Eye (tissue), 1 donor: ENCODE data around the gene F2RL1.
"Not testable (repeated sequence)": the region's sequence is repeated elsewhere in the genome, so short reads cannot be mapped to it uniquely, and the experiment has no call there.

Experiments
- DNase-seq: peaks from one replicate; pipeline ENCODE4 v3.0.0-alpha.2; 2015

Gene F2RL1, protein sequence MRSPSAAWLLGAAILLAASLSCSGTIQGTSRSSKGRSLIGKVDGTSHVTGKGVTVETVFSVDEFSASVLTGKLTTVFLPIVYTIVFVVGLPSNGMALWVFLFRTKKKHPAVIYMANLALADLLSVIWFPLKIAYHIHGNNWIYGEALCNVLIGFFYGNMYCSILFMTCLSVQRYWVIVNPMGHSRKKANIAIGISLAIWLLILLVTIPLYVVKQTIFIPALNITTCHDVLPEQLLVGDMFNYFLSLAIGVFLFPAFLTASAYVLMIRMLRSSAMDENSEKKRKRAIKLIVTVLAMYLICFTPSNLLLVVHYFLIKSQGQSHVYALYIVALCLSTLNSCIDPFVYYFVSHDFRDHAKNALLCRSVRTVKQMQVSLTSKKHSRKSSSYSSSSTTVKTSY

GRCh38 chr5:76818844-76819831 is at the start of gene F2RL1:
Gene F2RL1 (plus strand): TSS chr5:76819030. CDS start chr5:76819183, 153 bp downstream.
- peak; percentile 79 for DNase-seq

DNA sequence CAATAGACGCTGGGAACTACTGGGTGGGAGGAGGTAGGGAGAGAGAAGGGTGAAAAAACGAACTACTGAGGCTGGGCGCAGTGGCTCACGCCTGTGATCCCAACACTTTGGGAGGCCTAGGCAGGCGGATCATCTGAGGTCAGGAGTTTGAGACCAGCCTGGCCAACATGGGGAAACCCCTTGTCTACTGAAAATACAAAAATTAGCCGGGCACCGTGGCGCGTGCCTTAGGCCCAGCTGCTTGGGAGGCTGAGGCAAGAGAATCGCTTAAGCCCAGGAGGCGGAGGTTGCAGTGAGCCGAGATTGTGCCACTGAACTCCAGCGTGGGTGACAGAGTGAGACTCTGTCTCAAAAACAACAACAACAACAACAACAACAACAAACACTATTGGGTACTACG is 47.8 kb upstream of the F2RL1 start:
- DNase-seq = not testable (repeated sequence)

DNA sequence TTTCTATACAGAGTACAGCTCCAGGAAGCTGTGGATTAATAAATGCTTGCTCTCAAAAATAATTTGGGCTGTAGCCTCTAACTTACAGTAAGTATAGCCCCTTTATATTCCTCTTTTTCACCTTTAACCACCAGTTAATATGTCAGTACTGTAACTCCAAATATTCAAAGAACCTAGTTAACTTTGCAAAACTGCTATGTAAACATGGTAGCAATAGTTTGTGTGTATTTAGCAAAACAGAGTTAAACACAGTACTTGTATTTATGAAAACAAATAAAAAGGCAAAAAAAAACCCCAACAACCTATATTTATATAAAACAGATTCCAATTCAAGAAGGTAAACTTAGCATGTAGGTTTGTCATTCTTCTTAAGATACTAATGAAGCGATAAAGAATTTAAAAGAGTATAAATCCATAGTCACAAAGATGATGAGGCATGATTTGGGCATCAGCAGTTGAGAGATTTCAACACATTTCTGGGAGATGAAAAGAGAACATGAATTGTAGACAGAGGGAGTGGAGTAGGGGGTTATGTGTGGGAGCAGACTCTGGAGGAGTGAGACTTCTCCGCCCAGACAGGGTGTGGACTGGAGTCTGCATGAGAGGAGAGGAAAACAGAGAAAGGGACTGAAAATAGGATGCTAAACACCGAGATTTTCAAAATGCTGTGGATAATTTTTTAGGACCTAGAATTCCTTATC is 47.0 kb upstream of the F2RL1 start:
- DNase-seq = no peak

DNA sequence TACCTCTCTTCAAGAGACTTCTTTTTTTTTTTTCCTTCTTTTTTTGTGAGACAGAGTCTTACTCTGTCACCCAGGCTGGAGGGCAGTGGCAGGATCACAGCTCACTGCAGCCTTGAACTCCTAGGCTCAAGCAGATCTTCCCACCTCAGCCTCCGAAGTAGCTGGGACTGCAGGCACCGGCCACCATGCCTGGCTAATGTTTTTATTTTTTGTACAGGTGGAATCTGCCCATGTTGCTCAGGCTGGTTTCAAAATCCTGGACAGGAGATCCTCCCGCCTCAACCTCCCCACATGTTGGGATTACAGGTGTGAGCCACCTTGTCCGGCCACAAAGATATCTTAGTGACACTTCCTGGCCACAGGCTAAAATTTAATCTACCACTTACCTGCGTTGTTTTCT is 42.9 kb upstream of the F2RL1 start:
- DNase-seq = no peak

DNA sequence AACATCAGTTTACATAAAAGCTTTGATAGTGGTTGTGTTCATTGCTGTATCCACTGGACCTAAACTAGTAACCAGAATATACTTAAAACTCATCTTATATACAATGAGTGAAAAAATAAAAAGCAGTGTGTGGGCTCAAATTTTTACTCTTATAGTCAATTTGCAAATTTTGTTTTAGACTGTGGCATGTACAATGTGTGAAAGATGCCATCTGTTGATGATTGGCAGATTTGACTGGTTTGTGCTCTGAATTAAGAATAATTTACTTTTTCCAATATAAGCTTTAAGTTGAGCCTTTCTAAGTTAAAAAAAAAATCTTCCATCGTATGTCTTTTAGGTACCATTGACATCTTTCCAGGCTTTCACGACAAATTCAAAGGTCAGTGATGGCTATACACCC is 42.4 kb upstream of the F2RL1 start:
- no peak for DNase-seq

- not testable (repeated sequence) for DNase-seq
Observed at GRCh38 chr5:76780616-76781015, 38.2 kb upstream of the F2RL1 start.

GRCh38 chr5:76781775-76782174 is 37.1 kb upstream of the F2RL1 start:
- DNase-seq = no peak

GRCh38 chr5:76782444-76782843 is 36.4 kb upstream of the F2RL1 start:
- no peak for DNase-seq

GRCh38 chr5:76787237-76787636 is 31.6 kb upstream of the F2RL1 start:
- DNase-seq = peak; percentile 71

- no peak for DNase-seq
Observed at GRCh38 chr5:76788362-76788761, 30.5 kb upstream of the F2RL1 start.

DNA sequence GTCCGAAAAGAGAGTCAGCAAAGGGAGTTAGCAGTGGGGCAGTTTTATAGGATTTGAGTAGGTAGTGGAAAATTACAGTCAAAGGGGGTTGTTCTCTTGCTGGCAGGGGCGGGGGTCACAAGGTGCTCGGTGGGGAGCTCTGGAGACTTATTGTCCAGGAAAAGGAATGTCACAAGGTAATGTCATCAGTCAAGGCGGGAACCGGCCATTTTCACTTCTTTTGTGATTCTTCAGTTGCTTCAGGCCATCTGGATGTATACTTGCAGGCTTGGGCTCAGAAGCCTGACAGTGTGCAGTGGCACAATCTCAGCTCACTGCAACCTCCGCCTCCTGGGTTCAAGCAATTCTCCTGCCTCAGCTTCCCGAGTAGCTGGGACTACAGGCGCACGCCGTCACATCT is 29.6 kb upstream of the F2RL1 start:
- DNase-seq = not testable (repeated sequence)

DNA sequence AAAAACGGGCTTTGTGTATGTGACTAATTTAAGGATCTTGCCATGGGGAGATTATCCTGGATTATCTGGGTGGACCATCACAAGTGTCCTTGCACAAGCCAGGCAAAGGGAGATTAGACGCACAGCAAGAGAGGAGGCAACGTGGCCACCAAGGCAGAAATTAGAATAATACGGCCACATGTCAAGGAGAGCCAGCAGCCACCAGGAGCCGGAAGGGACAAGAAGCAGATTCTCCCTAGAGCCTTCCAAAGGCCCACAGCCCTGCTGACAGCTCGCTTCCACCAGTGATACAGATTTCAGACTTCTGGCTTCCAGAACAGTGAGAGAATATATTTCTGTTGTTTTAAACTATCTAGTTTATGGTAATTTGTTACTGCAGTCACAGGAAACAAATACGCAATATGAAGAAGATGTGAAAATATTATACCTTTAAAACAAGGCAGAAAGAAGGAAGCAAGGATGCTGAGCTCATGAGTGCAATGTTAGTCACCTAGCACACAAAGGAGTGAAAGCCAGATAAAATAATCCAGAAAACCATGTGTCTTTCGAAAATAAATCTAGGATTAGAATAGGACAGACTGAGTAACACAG is 28.7 kb upstream of the F2RL1 start:
- DNase-seq = peak; percentile 30

- peak; percentile 85 for DNase-seq
Observed at GRCh38 chr5:76790632-76791290, 28.1 kb upstream of the F2RL1 start.

DNA sequence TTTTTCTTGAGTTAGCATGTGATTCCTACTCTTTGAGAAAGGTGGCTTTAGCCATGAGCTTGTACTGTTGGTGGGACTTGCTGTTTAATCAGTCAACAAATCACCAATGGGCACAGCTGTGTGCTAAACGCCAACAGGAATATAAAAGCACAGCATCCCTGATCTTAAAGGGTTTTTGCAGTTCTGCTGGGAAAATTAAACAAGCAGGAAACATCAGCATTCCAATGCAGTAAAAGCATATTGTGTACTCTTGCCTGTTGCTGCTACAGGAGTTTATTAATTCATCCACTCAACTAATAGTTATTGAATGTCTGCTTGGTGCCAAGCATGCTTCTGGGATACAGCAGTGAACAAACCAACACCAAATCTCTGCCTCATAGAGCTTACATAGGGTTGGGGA is 27.4 kb upstream of the F2RL1 start:
- no peak for DNase-seq

- DNase-seq = no peak
Observed at GRCh38 chr5:76794871-76795270, 24.0 kb upstream of the F2RL1 start.

- no peak for DNase-seq
Observed at GRCh38 chr5:76799588-76799987, 19.2 kb upstream of the F2RL1 start.

- no peak for DNase-seq
Observed at GRCh38 chr5:76800579-76800978, 18.3 kb upstream of the F2RL1 start.

DNA sequence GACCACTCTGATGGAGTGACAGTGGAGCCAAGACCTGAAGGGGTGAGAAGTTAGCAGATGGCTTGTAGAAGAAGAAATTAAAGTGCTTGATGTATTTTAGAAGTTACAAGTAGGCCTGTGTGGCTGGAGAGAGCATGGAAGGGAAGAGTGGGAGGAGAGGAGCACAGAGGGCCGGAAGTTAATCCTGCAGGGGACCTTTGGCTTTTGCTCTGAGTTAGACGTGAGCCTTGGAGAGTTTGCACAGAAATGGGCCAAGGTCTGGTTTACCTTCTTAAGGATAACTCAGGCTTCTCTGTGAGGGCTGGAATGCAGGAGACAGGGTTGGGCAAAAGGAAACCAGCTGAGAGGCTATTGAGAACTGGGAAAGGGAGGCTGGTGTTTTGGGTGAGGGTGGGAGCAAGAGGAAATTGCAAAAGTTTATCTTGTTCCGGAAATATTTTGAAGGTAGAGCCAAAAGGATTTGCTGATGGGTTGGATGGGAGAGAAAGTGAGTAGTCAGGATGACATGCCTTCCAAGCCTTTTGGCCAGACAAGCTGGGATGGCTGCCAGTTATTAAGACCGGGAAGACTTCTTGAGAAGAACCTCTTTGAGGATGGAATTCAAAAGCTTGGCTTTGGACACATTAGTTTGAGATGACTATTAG is 17.5 kb upstream of the F2RL1 start:
- no peak for DNase-seq

DNA sequence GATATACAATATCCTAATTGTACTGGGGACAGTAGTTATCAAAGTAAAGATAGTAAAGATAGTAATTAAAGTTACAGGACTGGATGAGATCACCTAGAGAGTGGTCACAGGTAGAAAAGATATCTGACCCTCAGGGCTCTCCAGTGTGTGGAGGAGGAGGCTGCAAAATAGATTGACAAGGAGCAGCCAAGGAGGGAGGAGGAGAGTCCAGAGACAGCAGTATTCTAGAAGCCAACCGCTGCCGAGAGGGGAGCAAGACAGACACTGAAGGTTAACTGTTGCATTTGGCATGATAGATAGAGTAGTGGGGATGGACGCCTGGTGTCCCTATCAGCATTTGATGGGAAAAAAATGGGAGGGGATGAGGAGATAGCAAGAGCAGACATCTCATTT is 17.0 kb upstream of the F2RL1 start:
- DNase-seq = no peak

GRCh38 chr5:76804266-76804665 is 14.6 kb upstream of the F2RL1 start:
- no peak for DNase-seq

- DNase-seq = peak; percentile 37
Observed at GRCh38 chr5:76805821-76806505, 12.9 kb upstream of the F2RL1 start.
